Peyer's patch (tissue), 4 donors: ENCODE measurements around the gene TMEM163.

Source experiments
- CTCF ChIP-seq, 6 experiments: fragments of 450-650 bp in 4 of 6; fragments of 200-600 bp in 2 of 6; sonication (generic) in 1 of 6; IDR thresholded peaks; one replicate each; pipeline ENCODE4 v1.5.1; 2017 to 2019; ENCODE audit warnings: antibody characterized with exemption in 6 of 6, mild to moderate bottlenecking in 3 of 6, moderate library complexity in 1 of 6
- POLR2A ChIP-seq, 2 donors: fragments of 450-650 bp; IDR thresholded peaks; one replicate each; pipeline ENCODE4 v1.5.1; 2017; ENCODE audit warnings: antibody characterized with exemption in 2 of 2, mild to moderate bottlenecking in 2 of 2, moderate library complexity in 2 of 2

DNA sequence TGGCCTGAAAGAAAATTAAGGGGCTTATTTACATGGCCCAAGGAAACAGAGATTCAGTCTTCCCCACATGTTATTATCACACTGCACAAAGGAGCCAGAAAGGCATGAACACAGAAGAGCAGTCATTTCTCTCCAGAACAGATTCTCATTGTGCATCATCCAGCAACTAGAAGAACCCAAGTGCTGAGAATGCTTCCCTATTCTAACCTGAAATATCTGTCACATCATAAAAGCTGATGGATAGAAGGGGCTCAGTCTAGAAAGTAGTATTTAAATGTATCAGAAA lies 145.8 kb downstream of the TMEM163 start:
- TF ChIP-seq CTCF (IDR thresholded peaks at IDR 0.05), result no peak
- no peak for TF ChIP-seq POLR2A (IDR thresholded peaks at IDR 0.05)
